ENCODE results near the gene SSH2. TPM values are rescaled to one million over a fixed set of nuclear protein-coding genes. Genes with fewer than 3 reads are reported as not detected.
"Not testable (repeated sequence)": the region's sequence is repeated elsewhere in the genome, so short reads cannot be mapped to it uniquely, and the experiment has no call there.

The SSH2 gene
- total RNA-seq, 4 donors from 2014 or later, result 30.2 to 38.6 (median 35.5) TPM

GRCh38 chr17:29941334-29941733, 11.3 kb upstream of the SSH2 start, which contains the start of gene EFCAB5:
Gene EFCAB5, plus strand, starts transcription at chr17:29941634. Its CDS starts 163 bp downstream, at chr17:29941797.
- H3K9me3 ChIP-seq, result no peaks in the 10 kb centered on the region
- no peak within 1 kb of the TSS for H3K4me3 ChIP-seq (replicated peaks in 1 of 3)
- no peaks in the 10 kb centered on the region for H3K36me3 ChIP-seq
- intact Hi-C loops (cut with DNase I), result no loop called here
- no peak within 1 kb of the TSS for H3K27ac ChIP-seq
- H3K4me1 ChIP-seq, result no peaks in the 10 kb centered on the region
- TF ChIP-seq POLR2A (IDR thresholded peaks at IDR 0.05) (no peak), CTCF (IDR thresholded peaks at IDR 0.05) (no peak)
- DNase-seq, result no peak
- 87 to 91% methylated on average over 1 of the region's 1 CpG for WGBS, 2 donors
- no peaks in the 10 kb centered on the region for H3K27me3 ChIP-seq

GRCh38 chr17:29936724-29937123, 6.7 kb upstream of the SSH2 start:
- 78 to 89% methylated on average over 2 of the region's 2 CpGs for WGBS, 2 donors
- Histone ChIP-seq H3K9me3 (no peaks in the 10 kb centered on the region), H3K4me3 (replicated peaks in 1 of 3) (no peak overlapping the region), H3K4me1 (no peaks in the 10 kb centered on the region), H3K27ac (no peak overlapping the region), H3K36me3 (no peaks in the 10 kb centered on the region), H3K27me3 (no peaks in the 10 kb centered on the region)
- intact Hi-C loops (cut with DNase I), result loop anchor here (10.0 kb wide), 1 partner anchor 352 kb away; the partner anchor contains the start of gene GIT1
- TF ChIP-seq CTCF (IDR thresholded peaks at IDR 0.05), result no peak
- TF ChIP-seq POLR2A (IDR thresholded peaks at IDR 0.05), result no peak
- no peak for DNase-seq

GRCh38 chr17:29935909-29936308, 5.9 kb upstream of the SSH2 start:
- not testable (repeated sequence) for DNase-seq; H3K27me3 ChIP-seq; H3K36me3 ChIP-seq; H3K4me3 ChIP-seq (replicated peaks in 1 of 3); H3K27ac ChIP-seq; H3K4me1 ChIP-seq; H3K9me3 ChIP-seq
- intact Hi-C loops (cut with DNase I), result loop anchor here (10.0 kb wide), 1 partner anchor 351 kb away; the partner anchor contains the start of gene GIT1
- 90% methylated on average over 3 of the region's 3 CpGs for WGBS, 2 donors

GRCh38 chr17:29933379-29933778, 3.4 kb upstream of the SSH2 start:
- intact Hi-C loops (cut with DNase I), result loop anchor here (5.0 to 10.0 kb wide), 2 partner anchors 126 to 349 kb away; partner anchors contain the start of gene GIT1
- no peaks in the 10 kb centered on the region for H3K27me3 ChIP-seq
- WGBS, 2 donors, result 35 to 45% methylated on average over 2 of the region's 2 CpGs

GRCh38 chr17:29931231-29931932, 1.4 kb upstream of the SSH2 start:
- Histone ChIP-seq H3K9me3 (no peaks in the 10 kb centered on the region), H3K4me3 (replicated peaks in 1 of 3) (no peak overlapping the region), H3K4me1 (peaks cover 27 to 28% of the 10 kb centered on the region in 2 donors), H3K27me3 (no peaks in the 10 kb centered on the region), H3K27ac (peak overlapping the region in 1 of 3 donors; percentile 96), H3K36me3 (no peaks in the 10 kb centered on the region)
- TF ChIP-seq POLR2A (IDR thresholded peaks at IDR 0.05) (no peak), CTCF (IDR thresholded peaks at IDR 0.05) (peak; percentile 76 to 86 (median 80))
- intact Hi-C loops (cut with DNase I), result loop anchor here (5.0 to 10.0 kb wide), 2 partner anchors 124 to 347 kb away; partner anchors contain the start of gene GIT1
- WGBS, 2 donors, result 0 to 1% methylated on average over 3 of the region's 3 CpGs
- peak; percentile 62 to 63 for DNase-seq

More at GRCh38 chr17:29933379-29933778, 3.4 kb upstream of the SSH2 start:
- DNase-seq, result no peak
- H3K27ac ChIP-seq, result no peak overlapping the region
- no peak overlapping the region for H3K4me3 ChIP-seq (replicated peaks in 1 of 3)
- H3K4me1 ChIP-seq, result peaks cover 11 to 15% of the 10 kb centered on the region in 2 donors
- no peaks in the 10 kb centered on the region for H3K9me3 ChIP-seq
- H3K36me3 ChIP-seq, result no peaks in the 10 kb centered on the region
- TF ChIP-seq CTCF (IDR thresholded peaks at IDR 0.05) (no peak), POLR2A (IDR thresholded peaks at IDR 0.05) (no peak)

Measured in thyroid gland (tissue), 4 donors.